IMR-90 (cell line): ENCODE results near the gene COG8. TPM values are rescaled to one million over a fixed set of nuclear protein-coding genes. Genes with fewer than 3 reads are reported as not detected.

Source experiments
- ATAC-seq: fragments of 200-7000 bp; cut with Tn5 transposase; 2 replicates; pipeline ENCODE4 v1.9.1; 2020; ENCODE audit warnings: low read depth, mild to moderate bottlenecking, moderate library complexity
- BruUV-seq: library from RNA; stranded (reverse); fragments of 400-500 nt; replicated peaks from 2 replicates; lab custom pipeline; 2021; lab: Mats Ljungman, UMichigan
- CTCF ChIA-PET: fragments of 300-600 bp; formaldehyde crosslinking; extraction: SDS; loops from one replicate; lab custom pipeline; 2021; ENCODE audit warnings: antibody characterized with exemption; lab: Yijun Ruan, JAX
- POLR2A ChIA-PET: fragments of 300-600 bp; sonication (Branson Sonifier 250); formaldehyde crosslinking; loops from one replicate; lab custom pipeline; 2022; ENCODE audit warnings: antibody characterized with exemption; ENCODE audit not compliant: unreplicated experiment; lab: Charles Lee
- DNase-seq: peaks from one replicate; pipeline ENCODE4 v3.0.0; 2013
- H2AFZ ChIP-seq: replicated peaks from 2 replicates; pipeline ENCODE3; 2013; ENCODE audit warnings: low read length, mild to moderate bottlenecking; ENCODE audit not compliant: poor library complexity
- H2AK5ac ChIP-seq: 2 replicates; pipeline ENCODE4 v1.6.1; 2013; ENCODE audit warnings: low read depth, low read length, inconsistent platforms
- H2AK9ac ChIP-seq: replicated peaks from 2 replicates; pipeline ENCODE3; 2013; ENCODE audit warnings: mild to moderate bottlenecking, low read depth, low read length, moderate library complexity; ENCODE audit not compliant: poor library complexity
- H2BK120ac ChIP-seq: 2 replicates; pipeline ENCODE4 v1.6.1; 2013; ENCODE audit warnings: low read depth, low read length, inconsistent platforms
- H2BK15ac ChIP-seq: 3 replicates; pipeline ENCODE4 v1.6.1; 2013; ENCODE audit warnings: low read depth, low read length, inconsistent platforms
- H2BK20ac ChIP-seq: 2 replicates; pipeline ENCODE4 v1.6.1; 2013; ENCODE audit warnings: low read depth, mild to moderate bottlenecking, inconsistent platforms, low read length, moderate library complexity
- H2BK5ac ChIP-seq: 2 replicates; pipeline ENCODE4 v1.6.1; 2013; ENCODE audit warnings: mild to moderate bottlenecking, low read depth, low read length, inconsistent platforms; ENCODE audit not compliant: poor library complexity, severe bottlenecking
- H3K14ac ChIP-seq: replicated peaks from 2 replicates; pipeline ENCODE4 v1.6.1; 2013; ENCODE audit warnings: low read depth, low read length, inconsistent platforms
- H3K18ac ChIP-seq: 2 replicates; pipeline ENCODE4 v1.6.1; 2013; ENCODE audit warnings: low read depth, low read length, control low read depth
- H3K23ac ChIP-seq: 2 replicates; pipeline ENCODE4 v1.6.1; 2013; ENCODE audit warnings: low read depth, low read length, inconsistent platforms
- H3K27ac ChIP-seq: 2 replicates; pipeline ENCODE4 v1.5.1; 2013; ENCODE audit warnings: mild to moderate bottlenecking, control low read depth, low read length; ENCODE audit not compliant: insufficient read depth
- H3K27me3 ChIP-seq: 2 replicates; pipeline ENCODE4 v1.6.1; 2013; ENCODE audit warnings: low read length; ENCODE audit not compliant: control insufficient read depth, insufficient read depth
- H3K36me3 ChIP-seq: 2 replicates; pipeline ENCODE4 v1.6.1; 2013; ENCODE audit warnings: low read length, mixed read lengths; ENCODE audit not compliant: control insufficient read depth, insufficient read depth
- H3K4ac ChIP-seq: 2 replicates; pipeline ENCODE4 v1.6.1; 2013; ENCODE audit warnings: low read depth, low read length, inconsistent platforms
- H3K4me1 ChIP-seq: 2 replicates; pipeline ENCODE4 v1.6.1; 2013; ENCODE audit warnings: low read length, mixed read lengths; ENCODE audit not compliant: control insufficient read depth, insufficient read depth
- H3K4me2 ChIP-seq: 2 replicates; pipeline ENCODE4 v1.6.1; 2013; ENCODE audit warnings: low read depth, mild to moderate bottlenecking, control low read depth, low read length, moderate library complexity
- H3K4me3 ChIP-seq: 2 replicates; pipeline ENCODE4 v1.5.1; 2013; ENCODE audit warnings: low read depth, mild to moderate bottlenecking, control low read depth, low read length, moderate library complexity; ENCODE audit not compliant: insufficient read depth
- H3K56ac ChIP-seq: 2 replicates; pipeline ENCODE4 v1.6.1; 2013; ENCODE audit warnings: low read length, inconsistent platforms; ENCODE audit not compliant: insufficient read depth; ENCODE audit errors: extremely low read depth
- H3K79me1 ChIP-seq, 2 experiments: 2 replicates each; pipeline ENCODE4 v1.6.1; 2013; ENCODE audit warnings: low read length in 2 of 2, inconsistent platforms in 1 of 2, low read depth in 1 of 2
- H3K9ac ChIP-seq: 2 replicates; pipeline ENCODE4 v1.6.1; 2013; ENCODE audit warnings: low read depth, low read length, control low read depth
- H3K9me1 ChIP-seq: 2 replicates; pipeline ENCODE4 v1.6.1; 2013; ENCODE audit warnings: low read length, inconsistent platforms; ENCODE audit not compliant: insufficient read depth
- H3K9me3 ChIP-seq: 2 replicates; pipeline ENCODE4 v1.6.1; 2013; ENCODE audit warnings: low read length; ENCODE audit not compliant: control insufficient read depth, insufficient read depth
- H4K20me1 ChIP-seq: 2 replicates; pipeline ENCODE4 v1.6.1; 2013; ENCODE audit warnings: low read length, inconsistent platforms; ENCODE audit not compliant: insufficient read depth
- H4K5ac ChIP-seq: 2 replicates; pipeline ENCODE4 v1.6.1; 2013; ENCODE audit warnings: mild to moderate bottlenecking, low read depth, low read length, control low read depth
- H4K8ac ChIP-seq, 2 experiments: 2 replicates each; pipeline ENCODE4 v1.6.1; 2013; ENCODE audit warnings: low read depth in 2 of 2, low read length in 2 of 2, control low read depth in 1 of 2, inconsistent platforms in 1 of 2
- H4K91ac ChIP-seq: 2 replicates; pipeline ENCODE4 v1.6.1; 2013; ENCODE audit warnings: low read depth, low read length, inconsistent platforms; ENCODE audit not compliant: insufficient read depth
- BHLHE40 ChIP-seq: fragments of 150-350 bp; IDR thresholded peaks from 2 replicates; pipeline ENCODE4 v1.6.1; 2016; ENCODE audit warnings: mild to moderate bottlenecking, low read depth, low read length
- CHD1 ChIP-seq: IDR thresholded peaks from 2 replicates; pipeline ENCODE4 v1.6.1; 2012; ENCODE audit warnings: low read depth, low read length, improper control_type of control experiment
- ELK1 ChIP-seq: fragments of 150-350 bp; IDR thresholded peaks from 2 replicates; pipeline ENCODE4 v1.6.1; 2016; ENCODE audit warnings: low read depth, mild to moderate bottlenecking, low read length, moderate library complexity, borderline replicate concordance
- MAZ ChIP-seq: IDR thresholded peaks from 2 replicates; pipeline ENCODE4 v1.6.1; 2012; ENCODE audit warnings: low read depth, mild to moderate bottlenecking, low read length, improper control_type of control experiment, moderate library complexity, borderline replicate concordance
- MXI1 ChIP-seq: IDR thresholded peaks from 2 replicates; pipeline ENCODE4 v1.6.1; 2012; ENCODE audit warnings: low read depth, mild to moderate bottlenecking, low read length, moderate library complexity, borderline replicate concordance
- NFE2L2 ChIP-seq: fragments of 150-350 bp; IDR thresholded peaks from 2 replicates; pipeline ENCODE4 v1.6.1; 2016; ENCODE audit warnings: low read depth, mild to moderate bottlenecking, low read length
- POLR2A ChIP-seq: IDR thresholded peaks from 2 replicates; pipeline ENCODE4 v1.6.1; 2012; ENCODE audit warnings: mild to moderate bottlenecking, low read depth, low read length
- RCOR1 ChIP-seq: IDR thresholded peaks from 2 replicates; pipeline ENCODE4 v1.6.1; 2012; ENCODE audit warnings: mild to moderate bottlenecking, low read length, improper control_type of control experiment; ENCODE audit not compliant: insufficient replicate concordance
- RFX5 ChIP-seq: IDR thresholded peaks from 2 replicates; pipeline ENCODE4 v1.8.0; 2012; ENCODE audit warnings: low read depth, mild to moderate bottlenecking, low read length, moderate library complexity
- SMC3 ChIP-seq: fragments of 150-350 bp; IDR thresholded peaks from 2 replicates; pipeline ENCODE4 v1.6.1; 2016; ENCODE audit warnings: low read depth, mild to moderate bottlenecking, antibody characterized with exemption, low read length, moderate library complexity
- USF2 ChIP-seq: fragments of 150-350 bp; IDR thresholded peaks from 2 replicates; pipeline ENCODE4 v1.6.1; 2017; ENCODE audit warnings: mild to moderate bottlenecking, antibody characterized with exemption, low read length, low read depth
- WGBS, 2 experiments: methylation state at CpG; one replicate each; pipeline versions ENCODE4 v1.1.5 to v1.1.7; 2013; ENCODE audit warnings: missing lambda C conversion rate in 2 of 2; ENCODE audit not compliant: insufficient read length in 1 of 2; ENCODE audit errors: extremely low coverage in 2 of 2; 5-methylcytosine and 5-hydroxymethylcytosine counted together
- dilution Hi-C: fragments of 300-500 bp; cut with HindIII; formaldehyde crosslinking; loops from one replicate; pipeline ENCODE4 v1.14.3; 2018; ENCODE audit warnings: low sequenced_read_pairs; ENCODE audit not compliant: unreplicated experiment
- in situ Hi-C: fragments of 300-500 bp; cut with MboI; formaldehyde crosslinking; loops from 3 replicates; pipeline ENCODE4 v1.14.3; 2019; ENCODE audit warnings: low sequenced_read_pairs, inconsistent platforms, mixed read lengths
- intact Hi-C: fragments of 100-400 bp; cut with micrococcal nuclease; formaldehyde crosslinking; loops from 2 replicates; pipeline ENCODE4 v1.10.0; 2022
- polyA plus RNA-seq, 3 experiments: library from polyadenylated mRNA; depleted of rRNA; stranded (reverse); fragments of >200 nt; gene quantifications; 2 replicates each; pipeline ENCODE4 v1.2.3, GENCODE V29; 2012; ENCODE audit warnings: low replicate concordance in 1 of 3
- total RNA-seq: library from RNA; depleted of rRNA; stranded (reverse); fragments of >200 nt; gene quantifications from 2 replicates; pipeline ENCODE4 v1.2.3, GENCODE V29; 2012
- TF ChIP-seq, protein P1 (sequence below): conservative IDR thresholded peaks from 2 replicates; pipeline ENCODE4 v1.5.1; 2012; ENCODE audit warnings: mild to moderate bottlenecking, low read depth, low read length, improper control_type of control experiment

The COG8 gene
- total and polyA plus RNA-seq, 2 of the 4 experiments (the other 2 are of a cell fraction): 23.4 to 26.2 TPM

DNA sequence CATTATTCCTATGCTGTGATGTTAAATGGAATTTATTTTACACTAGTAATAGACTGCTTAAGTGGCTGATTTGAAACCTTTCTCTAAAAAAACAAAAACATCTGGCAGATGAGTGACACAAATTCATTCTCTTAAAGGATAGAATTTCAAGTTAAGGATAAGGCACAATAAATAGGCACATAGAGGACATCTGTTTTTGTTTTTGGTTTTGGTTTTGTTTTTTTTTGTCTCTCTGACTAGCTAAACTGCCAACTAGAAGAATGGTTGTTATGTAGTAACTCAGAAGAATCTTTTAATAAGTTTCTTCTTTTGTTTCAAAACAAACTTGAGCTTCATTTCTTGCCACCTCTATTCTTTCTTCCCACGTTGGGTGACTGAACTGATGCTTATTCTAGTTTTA lies 33.3 kb downstream of the COG8 start:
- no CpG with 5 or more reads among the region's 1 CpG for WGBS, 2 experiments
- H2AK9ac ChIP-seq: no peak overlapping the region
- in situ Hi-C loops: no loop called here

More for the DNA sequence above, 33.3 kb downstream of the COG8 start:
- Histone ChIP-seq H4K91ac (no peak overlapping the region), H3K27ac (no peak overlapping the region), H3K27me3 (no peaks in the 10 kb centered on the region), H3K4me2 (no peak overlapping the region), H4K8ac (no peak overlapping the region), H2AFZ (no peak overlapping the region), H3K9me1 (peaks cover 9% of the 10 kb centered on the region; the same call in 1 of the 2 replicates), H2BK5ac (no peak overlapping the region), H4K5ac (no peak overlapping the region), H3K79me1 (peaks cover 9 to 25% of the 10 kb centered on the region in 2 experiments; a peak in 3 of 4 replicates), H3K18ac (no peak overlapping the region), H4K20me1 (peaks cover 3% of the 10 kb centered on the region; the same call in 1 of the 2 replicates), H3K9me3 (no peaks in the 10 kb centered on the region), H3K9ac (no peak overlapping the region), H2AK5ac (no peak overlapping the region), H3K56ac (no peak overlapping the region), H3K14ac (no peak overlapping the region), H3K23ac (no peak overlapping the region), H2BK15ac (no peak overlapping the region), H3K36me3 (peaks cover 23% of the 10 kb centered on the region), H3K4me3 (no peak overlapping the region), H3K4ac (no peak overlapping the region), H2BK20ac (no peak overlapping the region), H3K4me1 (no peaks in the 10 kb centered on the region), H2BK120ac (no peak overlapping the region)
- TF ChIP-seq MAZ (no peak), MXI1 (no peak), RCOR1 (no peak), POLR2A (no peak), SMC3 (no peak), CHD1 (no peak), USF2 (no peak), ELK1 (no peak), RFX5 (no peak), BHLHE40 (no peak), NFE2L2 (no peak)
- TF ChIP-seq, protein P1, sequence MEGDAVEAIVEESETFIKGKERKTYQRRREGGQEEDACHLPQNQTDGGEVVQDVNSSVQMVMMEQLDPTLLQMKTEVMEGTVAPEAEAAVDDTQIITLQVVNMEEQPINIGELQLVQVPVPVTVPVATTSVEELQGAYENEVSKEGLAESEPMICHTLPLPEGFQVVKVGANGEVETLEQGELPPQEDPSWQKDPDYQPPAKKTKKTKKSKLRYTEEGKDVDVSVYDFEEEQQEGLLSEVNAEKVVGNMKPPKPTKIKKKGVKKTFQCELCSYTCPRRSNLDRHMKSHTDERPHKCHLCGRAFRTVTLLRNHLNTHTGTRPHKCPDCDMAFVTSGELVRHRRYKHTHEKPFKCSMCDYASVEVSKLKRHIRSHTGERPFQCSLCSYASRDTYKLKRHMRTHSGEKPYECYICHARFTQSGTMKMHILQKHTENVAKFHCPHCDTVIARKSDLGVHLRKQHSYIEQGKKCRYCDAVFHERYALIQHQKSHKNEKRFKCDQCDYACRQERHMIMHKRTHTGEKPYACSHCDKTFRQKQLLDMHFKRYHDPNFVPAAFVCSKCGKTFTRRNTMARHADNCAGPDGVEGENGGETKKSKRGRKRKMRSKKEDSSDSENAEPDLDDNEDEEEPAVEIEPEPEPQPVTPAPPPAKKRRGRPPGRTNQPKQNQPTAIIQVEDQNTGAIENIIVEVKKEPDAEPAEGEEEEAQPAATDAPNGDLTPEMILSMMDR: no peak
- DNase-seq: no peak
- dilution Hi-C loops (no loop called here), intact Hi-C loops (no loop called here)
- TSS peak; percentile 2 for BruUV-seq
- no peak for ATAC-seq
- CTCF ChIA-PET: interaction anchor here (0.7 kb wide), 1 partner anchor 117 kb away, joined by 3 read pairs; no protein-coding TSS in a partner anchor
- POLR2A ChIA-PET: no interaction called here
